Cardiac fibroblast (primary cell): Measurements from ENCODE around the gene CD247.

Experiments used
- DNase-seq, 2 donors: peaks; one replicate each; pipeline versions ENCODE4 v3.0.0 to v3.0.0-alpha.2; 2010; ENCODE audit warnings: low read depth in 2 of 2
- H3K4me3 ChIP-seq, 2 donors: replicated peaks in 1 of 2; 1 replicate in 1 of 2; 2 replicates in 1 of 2; pipeline ENCODE4 v1.5.1; 2011; ENCODE audit warnings: low read depth in 2 of 2, low read length in 2 of 2, mild to moderate bottlenecking in 2 of 2, moderate library complexity in 1 of 2
- TF ChIP-seq, protein P1 (sequence below): IDR thresholded peaks from one replicate; pipeline ENCODE4 v1.5.1; 2011; ENCODE audit warnings: low read depth, mild to moderate bottlenecking, low read length, inconsistent platforms

Gene CD247

DNA sequence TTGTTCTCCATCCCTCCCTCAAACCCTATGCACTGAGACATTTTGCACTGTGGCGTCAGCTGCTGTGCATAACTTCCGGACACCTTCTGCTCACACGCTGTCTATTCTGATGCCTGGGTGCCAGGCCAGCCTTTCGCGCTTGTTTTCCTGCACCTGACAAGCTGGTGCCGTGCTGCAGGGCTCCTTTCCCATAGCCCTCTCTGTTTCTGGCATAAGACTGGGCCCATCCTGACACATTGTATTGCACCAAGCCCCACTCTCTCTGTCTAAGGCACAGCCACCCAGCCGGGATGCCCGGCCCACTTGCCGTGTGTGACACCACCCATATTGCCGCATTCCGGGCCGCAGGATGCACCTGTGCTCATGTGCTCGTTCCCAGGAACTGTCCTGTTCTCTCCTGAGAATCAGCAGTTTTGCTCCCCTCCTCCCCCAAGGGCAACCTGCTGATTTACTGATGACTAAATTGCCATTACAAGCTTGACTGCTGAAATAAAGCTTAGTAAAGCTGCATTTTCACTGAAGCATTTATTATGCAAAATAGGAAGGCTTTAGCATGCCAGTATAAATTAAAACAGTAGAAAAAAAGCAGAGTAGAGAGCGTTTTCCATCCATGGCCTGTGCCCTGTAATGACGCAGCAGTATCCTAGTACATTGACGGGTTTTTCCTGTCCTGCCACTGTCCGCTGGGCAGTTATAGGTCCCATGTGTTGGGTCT, 88.0 kb downstream of the CD247 start:
- no peak overlapping the region for H3K4me3 ChIP-seq
- DNase-seq = no peak
- TF ChIP-seq, protein P1, sequence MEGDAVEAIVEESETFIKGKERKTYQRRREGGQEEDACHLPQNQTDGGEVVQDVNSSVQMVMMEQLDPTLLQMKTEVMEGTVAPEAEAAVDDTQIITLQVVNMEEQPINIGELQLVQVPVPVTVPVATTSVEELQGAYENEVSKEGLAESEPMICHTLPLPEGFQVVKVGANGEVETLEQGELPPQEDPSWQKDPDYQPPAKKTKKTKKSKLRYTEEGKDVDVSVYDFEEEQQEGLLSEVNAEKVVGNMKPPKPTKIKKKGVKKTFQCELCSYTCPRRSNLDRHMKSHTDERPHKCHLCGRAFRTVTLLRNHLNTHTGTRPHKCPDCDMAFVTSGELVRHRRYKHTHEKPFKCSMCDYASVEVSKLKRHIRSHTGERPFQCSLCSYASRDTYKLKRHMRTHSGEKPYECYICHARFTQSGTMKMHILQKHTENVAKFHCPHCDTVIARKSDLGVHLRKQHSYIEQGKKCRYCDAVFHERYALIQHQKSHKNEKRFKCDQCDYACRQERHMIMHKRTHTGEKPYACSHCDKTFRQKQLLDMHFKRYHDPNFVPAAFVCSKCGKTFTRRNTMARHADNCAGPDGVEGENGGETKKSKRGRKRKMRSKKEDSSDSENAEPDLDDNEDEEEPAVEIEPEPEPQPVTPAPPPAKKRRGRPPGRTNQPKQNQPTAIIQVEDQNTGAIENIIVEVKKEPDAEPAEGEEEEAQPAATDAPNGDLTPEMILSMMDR = no peak

DNA sequence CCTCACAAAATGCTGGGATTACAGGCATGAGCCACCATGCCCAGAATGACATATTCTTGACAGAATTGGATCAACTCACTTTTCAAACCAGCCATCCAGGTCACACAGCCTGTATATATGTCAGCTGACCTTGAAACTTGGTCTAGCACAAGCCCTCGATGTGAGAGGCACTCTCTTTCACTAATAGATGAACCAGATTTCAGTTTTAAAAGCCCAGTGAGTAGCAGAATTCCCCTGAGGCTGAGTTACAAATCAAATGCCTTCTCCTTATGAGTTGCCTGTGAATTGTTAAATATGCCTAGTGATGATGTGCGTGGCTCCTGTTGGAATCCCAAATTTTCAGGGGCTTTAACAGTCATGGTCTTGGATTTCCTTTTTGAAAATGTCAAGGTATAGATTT, 88.7 kb downstream of the CD247 start:
- H3K4me3 ChIP-seq = no peak overlapping the region
- TF ChIP-seq, protein P1 = no peak
- no peak for DNase-seq

DNA sequence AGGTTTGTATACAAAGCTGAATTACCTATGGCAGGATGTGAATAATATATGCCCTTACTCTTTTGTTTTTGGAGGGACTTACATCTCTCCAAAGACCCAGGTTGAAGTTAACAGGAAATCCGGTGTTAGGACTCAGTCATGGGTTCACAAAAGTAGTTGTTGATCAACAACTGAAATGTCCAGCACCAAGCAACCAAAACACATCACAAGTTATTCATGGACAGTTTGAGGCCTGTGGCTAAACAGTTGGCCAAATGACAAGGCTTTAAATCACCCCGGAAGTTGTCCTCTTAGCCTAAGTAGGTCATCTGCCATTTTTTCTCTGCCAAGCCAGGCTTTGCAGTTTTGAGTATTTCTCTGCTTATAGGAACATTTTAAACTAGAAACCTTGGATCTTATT, 89.9 kb downstream of the CD247 start:
- TF ChIP-seq, protein P1 = no peak
- peak; percentile 65 to 86 for DNase-seq
- H3K4me3 ChIP-seq = no peak overlapping the region

DNA sequence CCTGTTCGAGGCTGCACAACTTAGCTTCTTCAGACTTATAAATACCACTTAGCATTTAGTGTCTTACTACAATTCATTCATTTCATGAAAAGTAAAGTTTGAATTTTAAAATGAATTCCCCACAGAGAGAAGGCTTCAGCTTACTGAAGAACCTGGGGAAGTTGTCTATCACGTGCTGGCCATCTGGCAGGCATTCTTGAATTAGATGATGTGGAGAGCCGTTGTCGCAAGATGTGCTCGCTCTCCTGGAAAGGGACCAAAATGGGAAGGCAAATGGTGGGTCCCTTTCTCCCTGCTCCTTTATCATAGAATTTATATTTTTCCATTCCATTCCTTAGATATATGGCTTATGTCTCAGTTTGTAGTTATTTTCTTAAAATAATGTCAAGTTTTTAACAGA, 90.5 kb downstream of the CD247 start:
- H3K4me3 ChIP-seq = no peak overlapping the region
- TF ChIP-seq, protein P1 = no peak
- peak; percentile 47 to 51 for DNase-seq

DNA sequence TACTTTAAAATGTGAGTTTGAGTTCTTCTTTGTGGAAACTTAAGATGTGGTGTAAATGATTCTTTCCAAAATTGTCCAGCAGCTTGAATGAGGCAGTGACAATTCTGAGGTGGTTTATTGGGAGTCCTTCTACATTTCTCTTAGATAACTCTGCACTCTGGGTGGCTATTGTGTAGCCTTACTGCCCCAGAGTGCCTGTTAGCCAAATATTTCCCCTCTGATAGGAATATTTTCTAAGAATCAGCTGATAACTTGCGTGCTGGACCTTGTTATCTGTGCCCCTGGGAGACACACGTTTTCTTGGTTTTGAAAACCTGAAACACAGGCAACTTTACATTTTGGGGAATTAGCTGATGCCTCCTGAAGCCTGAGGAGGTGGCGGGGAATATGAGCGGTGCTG, 91.6 kb downstream of the CD247 start:
- DNase-seq = no peak
- no peak overlapping the region for H3K4me3 ChIP-seq
- TF ChIP-seq, protein P1 = no peak

DNA sequence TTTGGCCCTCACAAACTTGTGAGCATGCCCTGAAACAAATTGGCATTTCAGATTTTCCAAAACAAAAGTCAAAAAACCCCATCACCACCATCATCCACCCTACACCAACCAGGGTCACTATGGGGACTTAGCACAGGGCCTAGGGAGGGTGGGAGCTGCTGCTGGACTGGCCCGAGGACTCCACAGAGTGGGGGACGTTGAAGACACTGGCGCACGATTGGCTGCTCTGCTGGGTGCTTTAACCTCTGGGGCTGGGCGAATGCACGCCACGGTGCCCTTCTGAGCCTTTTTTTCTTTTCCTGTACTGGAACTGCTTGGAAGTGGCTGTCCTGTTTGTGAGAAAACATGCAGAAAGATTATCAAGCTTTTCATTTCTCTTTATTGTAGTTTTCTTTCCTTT, 92.8 kb downstream of the CD247 start:
- TF ChIP-seq, protein P1 = no peak
- DNase-seq = no peak
- H3K4me3 ChIP-seq = no peak overlapping the region
